ENCODE results near the gene PGAP3. TPM values are rescaled to one million over a fixed set of nuclear protein-coding genes. Genes with fewer than 3 reads are reported as not detected.

Gene PGAP3, protein sequence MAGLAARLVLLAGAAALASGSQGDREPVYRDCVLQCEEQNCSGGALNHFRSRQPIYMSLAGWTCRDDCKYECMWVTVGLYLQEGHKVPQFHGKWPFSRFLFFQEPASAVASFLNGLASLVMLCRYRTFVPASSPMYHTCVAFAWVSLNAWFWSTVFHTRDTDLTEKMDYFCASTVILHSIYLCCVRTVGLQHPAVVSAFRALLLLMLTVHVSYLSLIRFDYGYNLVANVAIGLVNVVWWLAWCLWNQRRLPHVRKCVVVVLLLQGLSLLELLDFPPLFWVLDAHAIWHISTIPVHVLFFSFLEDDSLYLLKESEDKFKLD
- total RNA-seq (ENCODE audit: low replicate concordance): 8.3 and 19.9 TPM in 2 replicates

DNA sequence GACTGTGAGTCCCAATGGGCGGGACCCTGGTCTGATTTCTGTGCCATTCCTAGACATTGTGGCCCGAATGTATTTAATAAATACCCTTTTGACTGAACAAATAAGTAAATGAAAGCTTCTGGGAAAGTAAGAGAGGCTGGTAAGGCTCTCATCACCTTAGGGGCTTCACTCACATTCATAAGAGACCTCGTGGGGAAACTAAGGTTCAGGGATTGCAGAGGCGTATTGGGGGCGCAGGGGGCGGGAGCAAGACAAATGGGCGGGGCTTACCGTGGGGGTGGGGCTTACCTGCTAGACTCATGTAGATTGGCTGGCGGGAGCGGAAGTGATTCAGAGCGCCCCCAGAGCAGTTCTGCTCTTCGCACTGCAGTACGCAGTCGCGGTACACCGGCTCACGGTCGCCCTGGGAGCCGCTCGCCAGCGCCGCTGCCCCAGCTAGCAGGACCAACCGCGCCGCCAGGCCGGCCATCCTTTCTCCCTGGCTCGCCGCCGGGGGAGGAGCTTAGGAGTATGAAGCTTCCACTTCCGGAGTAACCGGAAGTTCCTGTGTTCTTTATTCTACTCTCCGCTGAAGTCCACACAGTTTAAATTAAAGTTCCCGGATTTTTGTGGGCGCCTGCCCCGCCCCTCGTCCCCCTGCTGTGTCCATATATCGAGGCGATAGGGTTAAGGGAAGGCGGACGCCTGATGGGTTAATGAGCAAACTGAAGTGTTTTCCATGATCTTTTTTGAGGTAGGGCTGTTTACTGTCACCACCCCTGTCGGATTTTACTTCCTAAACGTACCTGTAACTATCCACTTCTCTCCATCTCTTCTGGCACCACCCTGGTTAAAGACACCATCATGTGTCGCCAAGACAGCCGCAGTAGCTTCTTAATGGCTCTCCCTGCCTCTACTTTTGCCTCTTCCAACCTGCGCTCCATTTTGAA lies at the start of gene PGAP3:
PGAP3 (minus strand) TSS at position 512 of the 929 bp plus-strand sequence; CDS start at position 469, 43 bp downstream.

DNA sequence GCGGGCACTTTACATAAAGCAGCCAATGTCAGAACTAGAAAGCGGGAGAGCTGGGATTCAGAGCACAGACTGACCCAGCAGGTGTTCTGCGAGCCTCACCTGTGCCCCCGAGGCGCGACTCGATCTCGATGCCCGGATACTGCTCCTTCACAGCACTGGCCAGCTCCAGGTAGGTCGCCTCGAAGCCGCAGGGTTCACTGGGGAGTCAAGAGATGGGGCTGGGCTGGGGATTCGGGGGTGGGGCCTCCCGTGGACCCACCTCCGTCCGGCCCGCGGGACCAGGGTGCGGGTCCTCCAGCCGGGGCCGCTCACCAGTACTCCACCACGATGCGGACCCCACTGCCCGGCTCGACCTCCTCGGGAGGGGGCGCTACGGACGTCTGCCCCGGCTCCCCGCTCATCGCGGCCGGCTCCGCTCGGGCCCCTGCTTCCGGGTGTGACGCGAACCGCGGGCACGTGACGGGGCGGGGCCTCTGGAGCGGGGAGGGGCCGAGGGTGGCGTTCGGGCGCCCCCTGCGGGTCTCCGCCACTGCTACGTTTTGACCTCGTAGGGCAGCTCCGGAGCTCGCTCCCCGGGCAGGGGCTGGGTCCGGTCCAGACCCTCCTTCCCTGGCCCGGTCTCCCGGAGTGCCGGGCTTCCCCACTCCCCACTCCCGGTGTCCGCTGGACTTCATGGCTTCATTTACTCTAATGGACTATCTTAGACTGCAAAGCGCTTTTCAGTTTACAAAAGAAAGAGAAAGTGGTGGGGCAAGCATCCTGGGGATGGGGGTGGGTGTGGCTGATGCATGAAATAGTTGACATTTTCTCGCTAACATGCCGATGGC lies 42.5 kb upstream of the PGAP3 start, which contains the start of gene MIEN1:
MIEN1 (minus strand) TSS at position 438 of the 827 bp plus-strand sequence; CDS start at position 401, 37 bp downstream.

DNA sequence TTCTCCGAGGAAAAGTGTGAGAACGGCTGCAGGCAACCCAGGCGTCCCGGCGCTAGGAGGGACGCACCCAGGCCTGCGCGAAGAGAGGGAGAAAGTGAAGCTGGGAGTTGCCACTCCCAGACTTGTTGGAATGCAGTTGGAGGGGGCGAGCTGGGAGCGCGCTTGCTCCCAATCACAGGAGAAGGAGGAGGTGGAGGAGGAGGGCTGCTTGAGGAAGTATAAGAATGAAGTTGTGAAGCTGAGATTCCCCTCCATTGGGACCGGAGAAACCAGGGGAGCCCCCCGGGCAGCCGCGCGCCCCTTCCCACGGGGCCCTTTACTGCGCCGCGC lies 11.9 kb upstream of the PGAP3 start, which contains the start of gene ERBB2:
ERBB2 (plus strand) TSS at position 247 of the 330 bp plus-strand sequence. CDS start 175 bp downstream, outside the sequence.

DNA sequence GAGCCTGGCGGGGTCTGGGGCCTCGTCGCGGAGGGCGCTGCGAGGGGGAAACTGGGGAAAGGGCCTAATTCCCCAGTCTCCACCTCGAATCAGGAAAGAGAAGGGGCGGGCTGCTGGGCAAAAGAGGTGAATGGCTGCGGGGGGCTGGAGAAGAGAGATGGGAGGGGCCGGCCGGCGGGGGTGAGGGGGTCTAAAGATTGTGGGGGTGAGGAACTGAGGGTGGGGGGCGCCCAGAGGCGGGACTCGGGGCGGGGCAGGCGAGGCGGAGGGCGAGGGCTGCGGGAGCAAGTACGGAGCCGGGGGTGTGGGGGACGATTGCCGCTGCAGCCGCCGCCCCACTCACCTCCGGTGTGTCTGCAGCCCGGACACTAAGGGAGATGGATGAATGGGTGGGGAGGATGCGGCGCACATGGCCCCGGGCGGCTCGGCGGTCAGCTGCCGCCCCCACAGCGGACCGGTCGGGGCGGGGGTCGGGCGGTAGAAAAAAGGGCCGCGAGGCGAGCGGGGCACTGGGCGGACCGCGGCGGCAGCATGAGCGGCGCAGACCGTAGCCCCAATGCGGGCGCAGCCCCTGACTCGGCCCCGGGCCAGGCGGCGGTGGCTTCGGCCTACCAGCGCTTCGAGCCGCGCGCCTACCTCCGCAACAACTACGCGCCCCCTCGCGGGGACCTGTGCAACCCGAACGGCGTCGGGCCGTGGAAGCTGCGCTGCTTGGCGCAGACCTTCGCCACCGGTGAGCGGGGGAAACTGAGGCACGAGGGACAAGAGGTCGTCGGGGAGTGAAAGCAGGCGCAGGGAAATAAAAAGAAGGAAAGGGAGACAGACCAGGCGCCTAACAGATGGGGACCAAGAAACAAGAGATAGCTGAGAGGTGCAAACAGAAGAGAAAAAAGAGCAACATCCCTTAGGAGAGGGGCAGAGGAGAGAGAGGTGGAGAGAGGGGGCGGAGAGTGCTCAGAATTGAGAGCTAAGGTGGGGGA lies 19.6 kb downstream of the PGAP3 start, which contains the start of gene PNMT:
PNMT (plus strand) TSS at position 509 of the 980 bp plus-strand sequence; CDS start at position 532, 23 bp downstream.

DNA sequence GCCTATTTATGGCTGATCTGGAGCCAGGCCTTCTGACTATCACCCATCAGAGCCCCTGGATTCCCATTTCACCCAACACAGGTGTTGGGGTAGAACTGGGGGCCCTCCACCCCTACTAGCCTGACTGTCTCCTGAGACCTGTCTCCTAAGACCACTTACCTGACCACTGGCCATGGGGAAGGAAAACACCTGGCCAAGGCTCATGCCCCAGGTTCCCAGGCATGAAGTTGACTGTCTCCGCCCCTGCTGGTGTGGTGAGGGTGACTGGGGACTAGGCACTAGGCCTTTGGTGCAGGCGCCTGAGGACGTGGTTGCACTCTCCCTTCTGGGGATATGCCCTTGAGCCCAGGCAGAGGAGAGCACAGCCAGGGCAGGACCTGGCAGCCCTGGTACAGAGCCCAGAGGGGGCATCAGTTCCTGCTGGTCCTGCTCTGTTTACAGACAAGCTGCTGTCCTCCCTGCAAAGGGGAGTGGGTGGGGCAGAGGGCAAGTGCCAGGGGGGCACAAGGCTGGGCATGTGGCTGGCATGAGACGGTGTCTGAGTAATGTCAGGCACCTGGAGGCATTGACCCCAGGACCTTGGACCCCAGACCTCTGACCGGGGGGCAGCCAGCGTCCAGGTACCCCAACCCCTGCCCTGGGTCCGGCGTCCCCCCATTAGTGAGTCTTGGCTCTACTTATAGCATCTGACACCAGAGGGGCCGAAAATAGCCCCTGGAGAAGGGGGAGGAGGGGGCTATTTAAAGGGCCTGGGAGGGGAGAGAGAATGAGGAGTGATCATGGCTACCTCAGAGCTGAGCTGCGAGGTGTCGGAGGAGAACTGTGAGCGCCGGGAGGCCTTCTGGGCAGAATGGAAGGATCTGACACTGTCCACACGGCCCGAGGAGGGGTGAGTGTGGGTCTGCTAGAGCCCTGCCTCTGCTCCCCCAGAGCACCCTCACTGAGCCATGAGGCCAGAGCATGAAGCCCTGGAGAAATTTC lies 23.0 kb downstream of the PGAP3 start, which contains the start of gene TCAP:
TCAP (plus strand) TSS at position 769 of the 981 bp plus-strand sequence; CDS start at position 780, 11 bp downstream.

DNA sequence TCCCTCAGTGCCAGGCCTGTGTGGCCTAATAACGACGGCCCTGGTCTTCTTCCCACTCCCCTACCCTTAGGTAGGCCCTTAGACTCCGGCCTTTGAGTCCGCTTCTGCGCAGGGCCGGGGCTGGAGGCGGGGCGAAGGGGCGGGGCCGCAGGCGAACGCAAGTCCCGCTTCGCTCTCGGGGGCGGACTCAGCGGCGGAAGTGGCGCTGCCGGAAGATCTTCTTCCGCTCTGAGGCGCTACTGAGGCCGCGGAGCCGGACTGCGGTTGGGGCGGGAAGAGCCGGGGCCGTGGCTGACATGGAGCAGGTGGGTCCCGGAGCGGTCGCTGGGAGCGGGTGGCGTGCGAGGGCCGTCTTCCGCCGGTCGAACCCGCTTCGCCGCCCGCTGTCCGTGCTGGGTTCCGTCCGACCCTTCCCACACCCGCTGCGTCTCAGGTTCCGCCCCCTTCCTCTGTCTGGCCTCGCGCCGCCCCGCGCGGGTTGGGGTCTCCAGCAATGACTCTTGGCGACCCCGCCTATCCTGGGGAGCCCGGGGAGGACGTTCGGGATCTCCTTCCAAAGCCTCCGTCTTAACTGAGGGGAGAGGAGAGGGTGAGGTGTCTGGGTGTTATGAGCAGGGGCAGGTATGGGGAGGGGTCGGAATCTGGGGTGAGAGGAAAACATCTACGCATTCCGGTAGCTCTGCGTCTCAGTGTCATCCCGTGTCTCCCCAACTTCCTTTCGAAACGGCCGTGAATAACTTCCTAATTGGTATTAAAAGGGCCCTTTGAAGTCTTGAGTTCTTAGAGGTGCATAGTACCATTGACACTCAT lies 50.7 kb downstream of the PGAP3 start, which contains the start of gene STARD3:
STARD3 (plus strand) TSS at position 218 of the 810 bp plus-strand sequence. CDS start 16,388 bp downstream, outside the sequence.

DNA sequence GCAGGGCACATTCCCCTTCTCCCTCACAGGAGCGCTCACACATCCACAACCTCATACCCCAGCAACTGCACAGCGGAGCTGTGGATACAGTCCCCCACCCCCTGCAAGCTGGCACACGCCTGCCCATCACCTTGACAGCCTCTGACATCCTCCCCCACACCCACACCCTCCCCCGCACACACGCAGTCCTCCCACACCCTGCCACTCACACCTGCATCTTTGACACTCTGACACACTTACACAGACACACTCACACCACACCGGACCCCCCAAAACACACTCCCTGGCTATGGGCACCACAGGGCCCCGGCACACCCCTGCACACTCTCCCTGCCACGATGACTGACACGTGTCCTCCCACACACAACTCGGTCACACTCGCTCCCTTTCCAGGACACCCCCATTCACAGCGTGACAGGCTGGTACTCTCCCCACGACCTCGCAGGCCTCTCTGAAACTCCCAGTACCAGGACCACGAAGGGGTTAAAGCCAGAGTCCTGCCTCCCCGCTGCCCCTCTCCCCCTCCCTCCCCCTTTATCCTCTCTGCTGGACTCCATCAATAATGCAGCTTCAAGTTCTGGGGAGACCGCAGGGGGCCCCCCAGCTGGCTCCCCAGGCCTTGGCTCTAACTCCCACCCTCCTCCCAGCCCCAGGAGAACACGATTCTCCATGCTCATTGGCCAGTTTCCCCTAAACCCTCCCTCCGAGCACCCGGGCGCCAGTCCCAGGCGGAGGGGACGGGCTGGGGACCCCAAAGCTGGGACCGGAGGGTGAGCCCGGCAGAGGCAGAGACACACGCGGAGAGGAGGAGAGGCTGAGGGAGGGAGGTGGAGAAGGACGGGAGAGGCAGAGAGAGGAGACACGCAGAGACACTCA lies 61.4 kb downstream of the PGAP3 start, which contains the start of gene PPP1R1B:
PPP1R1B (plus strand) TSS at position 782 of the 876 bp plus-strand sequence. CDS start 441 bp downstream, outside the sequence.

Other genes starting within 250 kb of the PGAP3 start
- gene MED1, start 236.8 kb downstream of the PGAP3 start, total RNA-seq (ENCODE audit: low replicate concordance): 11.0 and 16.5 TPM in 2 replicates
- gene CDK12, start 226.6 kb downstream of the PGAP3 start, total RNA-seq (ENCODE audit: low replicate concordance): 12.2 and 14.9 TPM in 2 replicates
- gene NEUROD2, start 80.1 kb downstream of the PGAP3 start, total RNA-seq (ENCODE audit: low replicate concordance): not detected in 2 replicates
- gene PPP1R1B, start 61.1 kb downstream of the PGAP3 start, total RNA-seq (ENCODE audit: low replicate concordance): 3.0 TPM in 1 of 2 replicates, not detected in the other
- gene STARD3, start 50.9 kb downstream of the PGAP3 start, total RNA-seq (ENCODE audit: low replicate concordance): 18.4 and 49.3 TPM in 2 replicates
- 0.23 and 0.70 TPM in 2 replicates for gene TCAP, start 22.7 kb downstream of the PGAP3 start, total RNA-seq (ENCODE audit: low replicate concordance)
- not detected in 2 replicates for gene PNMT, start 19.6 kb downstream of the PGAP3 start, total RNA-seq (ENCODE audit: low replicate concordance)
- gene ERBB2, start 12.0 kb upstream of the PGAP3 start, total RNA-seq (ENCODE audit: low replicate concordance): 33.8 and 34.5 TPM in 2 replicates
- gene MIEN1, start 42.5 kb upstream of the PGAP3 start, total RNA-seq (ENCODE audit: low replicate concordance): 8.7 and 21.0 TPM in 2 replicates
- under 0.01 and 0.60 TPM in 2 replicates for gene GRB7, start 49.9 kb upstream of the PGAP3 start, total RNA-seq (ENCODE audit: low replicate concordance)
- gene IKZF3, start 176.3 kb upstream of the PGAP3 start, total RNA-seq (ENCODE audit: low replicate concordance): not detected in 2 replicates
- not detected in 2 replicates for gene ZPBP2, start 180.1 kb upstream of the PGAP3 start, total RNA-seq (ENCODE audit: low replicate concordance)
- 6.0 and 8.0 TPM in 2 replicates for gene GSDMB, start 230.6 kb upstream of the PGAP3 start, total RNA-seq (ENCODE audit: low replicate concordance)
- gene ORMDL3, start 239.5 kb upstream of the PGAP3 start, total RNA-seq (ENCODE audit: low replicate concordance): 107 and 108 TPM in 2 replicates
- not detected in 2 replicates for gene LRRC3C, start 239.7 kb upstream of the PGAP3 start, total RNA-seq (ENCODE audit: low replicate concordance)

All from smooth muscle cell of the coronary artery (primary cell).